Naive thymus-derived CD4-positive, alpha-beta T cell (primary cell): ENCODE data around the gene CPE. TPM values are rescaled to one million over a fixed set of nuclear protein-coding genes. Genes with fewer than 3 reads are reported as not detected.

Experiments used
- ATAC-seq: fragments of 150-1000 bp; cut with Tn5 transposase; 2 replicates; pipeline ENCODE4 v1.10.0; 2021; ENCODE audit warnings: mild to moderate bottlenecking, moderate library complexity
- CTCF ChIA-PET: fragments of 350-600 bp; sonication (Branson Sonifier 250); formaldehyde crosslinking; loops from one replicate; lab custom pipeline; 2021; ENCODE audit warnings: antibody characterized with exemption; lab: Charles Lee
- POLR2A ChIA-PET: fragments of 350-600 bp; sonication (Branson Sonifier 250); formaldehyde crosslinking; loops from one replicate; lab custom pipeline; 2021; ENCODE audit warnings: antibody characterized with exemption, inconsistent platforms; lab: Charles Lee
- DNase-seq, 9 donors: peaks; one replicate each; pipeline versions ENCODE4 v3.0.0 to v3.0.0-alpha.2; 2020 to 2022; ENCODE audit warnings: mixed read lengths in 1 of 9
- H3K27ac ChIP-seq: one replicate; pipeline ENCODE4 v1.7.0; 2013; ENCODE audit warnings: mild to moderate bottlenecking, low read depth, low read length, moderate library complexity
- H3K27me3 ChIP-seq, 2 donors: one replicate each; pipeline ENCODE4 v1.7.0; 2013; ENCODE audit warnings: low read length in 2 of 2, mild to moderate bottlenecking in 2 of 2, moderate library complexity in 2 of 2; ENCODE audit not compliant: control insufficient read depth in 2 of 2, insufficient read depth in 2 of 2
- H3K36me3 ChIP-seq, 3 experiments: 1 replicate in 2 of 3; 2 replicates in 1 of 3; pipeline ENCODE4 v1.7.0; 2013; ENCODE audit warnings: low read length in 3 of 3, mild to moderate bottlenecking in 3 of 3, moderate library complexity in 1 of 3; ENCODE audit not compliant: insufficient read depth in 3 of 3, control insufficient read depth in 2 of 3
- H3K4me1 ChIP-seq, 2 donors: one replicate each; pipeline ENCODE4 v1.7.0; 2013; ENCODE audit warnings: low read length in 2 of 2, mild to moderate bottlenecking in 2 of 2, moderate library complexity in 1 of 2; ENCODE audit not compliant: control insufficient read depth in 2 of 2, insufficient read depth in 2 of 2
- H3K4me3 ChIP-seq: 2 replicates; pipeline ENCODE4 v1.7.0; 2013; ENCODE audit warnings: mild to moderate bottlenecking, low read length
- H3K9me3 ChIP-seq, 3 experiments: 1 replicate in 2 of 3; 2 replicates in 1 of 3; pipeline ENCODE4 v1.7.0; 2013; ENCODE audit warnings: low read length in 3 of 3; ENCODE audit not compliant: control insufficient read depth in 2 of 3
- H3K27ac Mint-ChIP-seq, 9 donors: one replicate each; pipeline ENCODE4 v1.8.0; 2020 to 2022; ENCODE audit warnings: mixed read lengths in 9 of 9, mild to moderate bottlenecking in 8 of 9, moderate library complexity in 5 of 9, inconsistent platforms in 2 of 9
- H3K27me3 Mint-ChIP-seq, 5 donors: one replicate each; pipeline ENCODE4 v1.8.0; 2021 to 2022; ENCODE audit warnings: mixed read lengths in 5 of 5, mild to moderate bottlenecking in 1 of 5
- H3K36me3 Mint-ChIP-seq, 5 donors: one replicate each; pipeline ENCODE4 v1.8.0; 2020 to 2022; ENCODE audit warnings: mixed read lengths in 5 of 5, mild to moderate bottlenecking in 3 of 5, inconsistent platforms in 1 of 5
- H3K4me1 Mint-ChIP-seq, 7 donors: one replicate each; pipeline ENCODE4 v1.8.0; 2020 to 2022; ENCODE audit warnings: mixed read lengths in 7 of 7, mild to moderate bottlenecking in 3 of 7, inconsistent platforms in 1 of 7
- H3K4me3 Mint-ChIP-seq, 10 donors: one replicate each; pipeline ENCODE4 v1.8.0; 2020 to 2022; ENCODE audit warnings: mild to moderate bottlenecking in 10 of 10, mixed read lengths in 10 of 10, moderate library complexity in 6 of 10, inconsistent platforms in 2 of 10
- H3K9me3 Mint-ChIP-seq, 11 donors: one replicate each; pipeline ENCODE4 v1.8.0; 2020 to 2022; ENCODE audit warnings: mixed read lengths in 11 of 11, mild to moderate bottlenecking in 4 of 11, inconsistent platforms in 1 of 11, moderate library complexity in 1 of 11
- intact Hi-C, 2 donors: fragments of 100-400 bp; cut with micrococcal nuclease; formaldehyde crosslinking; loops; one replicate each; pipeline ENCODE4 v1.15.1; 2023
- polyA plus RNA-seq, 2 donors: library from polyadenylated mRNA; unstranded; fragments of 300-500 nt; fragmentation: Illumina TruSeq; gene quantifications; one replicate each; pipeline ENCODE4 v1.2.3, GENCODE V29; 2021
- total RNA-seq, 6 experiments: library from RNA in 5 of 6; stranded (reverse) in 5 of 6; gene quantifications; 1 replicate in 5 of 6; 2 replicates in 1 of 6; pipeline ENCODE4 v1.2.3 and lab custom pipeline; 2021 to 2026

CPE gene
- total and polyA plus RNA-seq, 7 experiments from 2014 or later, result 0.09 to 0.10 TPM; not detected in 5

DNA sequence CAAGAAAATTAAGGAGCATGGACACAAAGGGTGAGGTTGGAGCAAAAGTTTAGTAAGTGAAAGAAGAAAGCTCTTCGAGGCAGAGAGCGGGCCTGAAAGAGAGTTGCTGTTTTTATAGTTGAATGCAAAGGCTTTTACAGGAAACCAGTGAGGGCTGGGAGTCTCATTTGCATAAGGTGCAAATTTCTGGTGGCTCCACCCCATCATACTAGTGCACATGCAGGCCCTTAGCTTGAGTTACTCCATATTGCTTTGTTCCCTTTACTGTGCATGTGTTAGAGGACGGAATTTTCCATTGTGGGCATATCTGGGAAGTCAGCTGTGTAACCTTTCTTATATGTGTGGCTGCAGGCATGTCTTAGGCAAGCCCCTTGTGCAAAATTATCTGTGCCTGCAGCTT is 48.0 kb downstream of the CPE start:
- Histone ChIP-seq H3K4me3 (no peak overlapping the region), H3K9me3 (no peaks in the 10 kb centered on the region), H3K36me3 (no peaks in the 10 kb centered on the region), H3K27me3 (peaks cover 0 to 3% of the 10 kb centered on the region in 2 donors), H3K4me1 (no peaks in the 10 kb centered on the region), H3K27ac (no peak overlapping the region)
- Mint-ChIP-seq H3K4me3 (no peak overlapping the region), H3K27me3 (peaks cover 0 to 21% (median 5%) of the 10 kb centered on the region in 5 donors), H3K27ac (no peak overlapping the region), H3K36me3 (no peaks in the 10 kb centered on the region), H3K4me1 (no peaks in the 10 kb centered on the region), H3K9me3 (peaks cover 0 to 2% (median 0%) of the 10 kb centered on the region in 11 donors)
- ATAC-seq (no peak), DNase-seq (no peak)
- ChIA-PET POLR2A (no interaction called here), CTCF (interaction anchor here (0.6 kb wide), 1 partner anchor 135 kb away, joined by 3 read pairs; no protein-coding TSS in a partner anchor)
- intact Hi-C loops, result no loop called here

DNA sequence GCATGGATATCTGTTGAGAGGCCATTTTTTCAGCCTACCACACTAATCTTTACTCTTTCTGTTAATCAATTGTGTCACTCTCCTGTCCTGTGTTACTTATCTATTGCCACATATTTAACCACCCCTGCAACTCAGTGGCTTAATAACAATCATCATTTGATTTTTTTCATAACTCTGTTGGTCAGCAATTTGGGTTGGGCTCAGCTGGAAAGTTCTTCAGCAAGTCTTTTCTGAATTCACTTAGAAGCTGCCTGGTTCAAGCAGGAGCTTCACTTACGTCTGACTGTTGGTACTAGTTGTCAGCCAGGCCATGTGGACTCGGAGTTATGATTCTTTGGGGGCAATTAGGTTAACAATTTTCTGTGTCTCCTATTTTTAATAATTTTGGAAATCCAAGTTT is 50.1 kb downstream of the CPE start:
- H3K4me1 Mint-ChIP-seq, result no peaks in the 10 kb centered on the region
- H3K9me3 Mint-ChIP-seq, result peaks cover 0 to 3% (median 0%) of the 10 kb centered on the region in 11 donors
- peaks cover 0 to 3% of the 10 kb centered on the region in 2 donors for H3K27me3 ChIP-seq
- intact Hi-C loops, result no loop called here
- ATAC-seq, result no peak
- no peak for DNase-seq
- H3K27ac Mint-ChIP-seq, result no peak overlapping the region
- H3K27me3 Mint-ChIP-seq, result peaks cover 0 to 30% (median 8%) of the 10 kb centered on the region in 5 donors
- ChIA-PET POLR2A (no interaction called here), CTCF (no interaction called here)
- H3K36me3 Mint-ChIP-seq, result no peaks in the 10 kb centered on the region
- no peak overlapping the region for H3K4me3 Mint-ChIP-seq
- H3K4me1 ChIP-seq, result no peaks in the 10 kb centered on the region
- no peak overlapping the region for H3K4me3 ChIP-seq
- no peaks in the 10 kb centered on the region for H3K36me3 ChIP-seq
- H3K9me3 ChIP-seq, result no peaks in the 10 kb centered on the region
- no peak overlapping the region for H3K27ac ChIP-seq

DNA sequence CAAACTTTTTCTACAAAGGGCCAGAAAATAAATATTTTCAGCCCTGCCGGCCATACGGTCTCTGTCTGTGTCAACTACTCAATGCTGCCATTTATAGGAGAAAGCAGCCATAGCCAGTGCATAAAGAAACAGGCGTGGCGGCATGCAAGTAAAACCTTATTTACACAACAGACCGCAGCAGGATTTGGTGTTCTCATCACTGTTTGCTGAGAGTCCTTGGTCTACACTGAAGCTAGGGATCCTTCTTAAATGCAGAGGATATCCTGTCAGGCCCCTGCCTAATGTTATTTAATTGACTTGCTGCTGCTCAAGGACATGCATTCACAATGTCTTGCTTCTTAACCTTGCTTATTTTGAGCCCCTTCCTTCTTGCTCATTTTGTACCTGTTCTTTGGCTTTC is 54.7 kb downstream of the CPE start:
- ChIA-PET POLR2A (no interaction called here), CTCF (no interaction called here)
- ATAC-seq (no peak), DNase-seq (no peak)
- Histone ChIP-seq H3K9me3 (no peaks in the 10 kb centered on the region), H3K4me3 (no peak overlapping the region), H3K27me3 (peaks cover 0 to 1% of the 10 kb centered on the region in 2 donors), H3K4me1 (no peaks in the 10 kb centered on the region), H3K36me3 (no peaks in the 10 kb centered on the region), H3K27ac (no peak overlapping the region)
- Mint-ChIP-seq H3K4me1 (no peaks in the 10 kb centered on the region), H3K4me3 (no peak overlapping the region), H3K9me3 (peaks cover 0 to 3% (median 0%) of the 10 kb centered on the region in 11 donors), H3K27ac (no peak overlapping the region), H3K36me3 (no peaks in the 10 kb centered on the region), H3K27me3 (peaks cover 0 to 24% (median 3%) of the 10 kb centered on the region in 5 donors)
- intact Hi-C loops, result no loop called here

DNA sequence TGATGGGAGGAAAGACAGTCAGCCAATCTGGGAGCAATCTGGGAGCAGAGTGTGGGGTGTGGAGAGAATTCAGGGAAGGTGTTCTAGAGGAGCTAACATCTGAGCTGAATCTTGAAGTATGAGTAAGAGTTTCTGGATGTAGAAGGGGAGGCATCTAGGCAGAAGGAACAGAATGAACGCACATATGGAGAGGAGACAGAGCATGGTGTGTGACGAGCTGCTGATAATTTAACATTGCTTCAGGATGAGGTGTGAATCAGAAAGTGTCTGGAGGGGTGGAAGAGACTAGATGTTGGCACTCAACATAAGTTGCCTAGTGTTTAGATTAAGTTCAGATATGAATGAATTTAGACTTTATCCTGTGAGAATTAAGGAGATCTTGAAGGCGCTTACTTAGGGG is 58.9 kb downstream of the CPE start:
- Mint-ChIP-seq H3K27me3 (peaks cover 3 to 14% (median 5%) of the 10 kb centered on the region in 5 donors), H3K4me1 (no peaks in the 10 kb centered on the region), H3K36me3 (no peaks in the 10 kb centered on the region), H3K27ac (no peak overlapping the region), H3K4me3 (no peak overlapping the region), H3K9me3 (peaks cover 0 to 1% (median 0%) of the 10 kb centered on the region in 11 donors)
- Histone ChIP-seq H3K27ac (no peak overlapping the region), H3K27me3 (no peaks in the 10 kb centered on the region), H3K36me3 (no peaks in the 10 kb centered on the region), H3K9me3 (no peaks in the 10 kb centered on the region), H3K4me1 (no peaks in the 10 kb centered on the region), H3K4me3 (no peak overlapping the region)
- CTCF ChIA-PET, result no interaction called here
- intact Hi-C loops, result no loop called here
- POLR2A ChIA-PET, result no interaction called here
- ATAC-seq (no peak), DNase-seq (no peak)

DNA sequence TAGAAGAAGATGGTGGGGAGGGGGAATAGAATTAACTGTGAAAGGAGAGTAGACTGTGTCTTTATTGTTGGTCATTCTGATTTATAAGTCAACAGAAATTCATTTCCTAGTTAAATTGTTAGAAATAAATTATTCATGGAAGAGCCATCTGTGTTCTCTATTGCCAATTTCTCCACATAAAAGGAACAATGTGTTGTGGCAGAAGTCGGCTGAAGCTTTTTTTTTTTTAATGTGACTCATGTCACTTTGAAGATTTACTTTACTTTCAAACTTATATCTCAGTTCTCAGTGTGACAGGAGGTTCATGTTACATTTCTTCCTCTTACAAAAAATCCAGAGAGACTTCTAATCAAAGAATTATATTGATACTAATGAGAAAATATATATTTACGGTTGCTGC is 60.5 kb downstream of the CPE start:
- POLR2A ChIA-PET, result no interaction called here
- H3K4me1 Mint-ChIP-seq, result peaks cover 0 to 6% (median 5%) of the 10 kb centered on the region in 7 donors

DNA sequence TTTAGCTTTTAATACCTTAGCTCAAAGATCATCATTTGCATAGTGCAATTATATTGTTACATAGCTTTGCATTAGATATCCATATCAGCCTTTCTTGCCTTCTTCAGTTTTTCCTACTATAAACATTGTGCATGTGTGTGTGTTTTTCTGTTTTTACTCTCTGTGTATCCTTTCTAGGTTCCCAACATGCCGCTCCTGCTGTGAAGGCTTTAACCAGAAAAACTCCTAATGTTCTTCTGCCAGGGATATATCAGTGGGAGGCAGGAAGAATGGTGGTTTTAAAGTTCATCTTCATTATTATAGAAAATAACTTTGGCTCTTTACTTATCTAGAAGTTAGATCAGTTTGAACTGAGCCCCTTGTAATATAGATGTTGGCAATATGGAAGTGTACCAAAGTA is 61.2 kb downstream of the CPE start:
- ChIA-PET CTCF (interaction anchor here (1.4 kb wide), 1 partner anchor 309 kb away, joined by 4 read pairs; no protein-coding TSS in a partner anchor), POLR2A (no interaction called here)
- H3K27me3 ChIP-seq, result no peaks in the 10 kb centered on the region
- H3K4me3 ChIP-seq, result no peak overlapping the region
- H3K27ac ChIP-seq, result no peak overlapping the region
- H3K9me3 ChIP-seq, result no peaks in the 10 kb centered on the region
- no peak overlapping the region for H3K27ac Mint-ChIP-seq
- no peak for ATAC-seq
- H3K36me3 ChIP-seq, result no peaks in the 10 kb centered on the region
- no peaks in the 10 kb centered on the region for H3K9me3 Mint-ChIP-seq
- H3K27me3 Mint-ChIP-seq, result peaks cover 0 to 8% (median 5%) of the 10 kb centered on the region in 5 donors
- DNase-seq, result no peak
- peaks cover 0 to 6% (median 5%) of the 10 kb centered on the region in 7 donors for H3K4me1 Mint-ChIP-seq
- no peak overlapping the region for H3K4me3 Mint-ChIP-seq
- no peaks in the 10 kb centered on the region for H3K36me3 Mint-ChIP-seq
- intact Hi-C loops, result no loop called here
- H3K4me1 ChIP-seq, result no peaks in the 10 kb centered on the region

More for the DNA sequence above, 60.5 kb downstream of the CPE start:
- intact Hi-C loops, result no loop called here
- Mint-ChIP-seq H3K36me3 (no peaks in the 10 kb centered on the region), H3K27ac (no peak overlapping the region), H3K27me3 (peaks cover 0 to 8% (median 4%) of the 10 kb centered on the region in 5 donors), H3K9me3 (no peaks in the 10 kb centered on the region), H3K4me3 (no peak overlapping the region)
- Histone ChIP-seq H3K4me3 (no peak overlapping the region), H3K4me1 (no peaks in the 10 kb centered on the region), H3K36me3 (no peaks in the 10 kb centered on the region), H3K9me3 (no peaks in the 10 kb centered on the region), H3K27ac (no peak overlapping the region), H3K27me3 (no peaks in the 10 kb centered on the region)
- CTCF ChIA-PET, result interaction anchor here (1.4 kb wide), 1 partner anchor 308 kb away, joined by 4 read pairs; no protein-coding TSS in a partner anchor
- ATAC-seq (no peak), DNase-seq (no peak)

DNA sequence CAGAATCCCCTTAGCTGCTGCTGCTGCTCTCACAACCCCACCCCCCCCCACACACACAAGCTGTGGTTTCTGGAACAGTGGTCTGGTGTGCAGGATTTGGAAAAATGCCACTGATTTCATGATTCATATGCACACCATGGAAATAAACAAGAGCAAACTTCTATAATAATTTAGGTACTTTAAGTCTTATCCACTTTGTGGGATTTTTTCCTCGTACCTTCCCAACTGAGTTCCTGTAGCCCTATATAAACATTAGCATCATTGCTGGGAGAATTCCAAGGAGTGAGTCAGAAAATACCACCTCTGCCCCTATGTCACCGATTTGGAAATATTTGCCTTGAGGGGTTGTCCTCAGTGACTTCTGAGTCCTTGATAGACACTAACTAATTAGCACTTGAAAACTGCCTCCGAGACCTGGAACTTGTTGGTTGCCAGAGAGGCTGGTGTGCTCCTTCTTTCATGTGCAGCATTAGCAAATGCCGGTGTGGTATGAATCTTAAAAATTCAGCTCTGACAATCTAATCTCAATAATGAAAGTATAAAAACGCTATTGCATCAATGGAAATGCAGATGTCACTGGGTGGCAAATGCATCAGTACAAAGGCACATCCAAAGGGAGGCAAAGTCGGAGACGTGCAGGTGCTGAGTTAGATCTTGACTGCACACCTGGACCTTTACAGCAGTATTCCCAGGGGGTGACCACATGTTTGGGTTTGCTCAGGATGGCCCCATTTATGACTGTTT is 61.8 kb downstream of the CPE start:
- Mint-ChIP-seq H3K36me3 (no peaks in the 10 kb centered on the region), H3K9me3 (no peaks in the 10 kb centered on the region), H3K27ac (no peak overlapping the region), H3K4me3 (no peak overlapping the region), H3K4me1 (peaks cover 0 to 6% (median 5%) of the 10 kb centered on the region in 7 donors), H3K27me3 (peaks cover 0 to 8% (median 5%) of the 10 kb centered on the region in 5 donors)
- Histone ChIP-seq H3K27ac (no peak overlapping the region), H3K27me3 (no peaks in the 10 kb centered on the region), H3K4me3 (no peak overlapping the region), H3K36me3 (no peaks in the 10 kb centered on the region), H3K4me1 (no peaks in the 10 kb centered on the region), H3K9me3 (no peaks in the 10 kb centered on the region)
- DNase-seq, result no peak
- POLR2A ChIA-PET, result no interaction called here
- CTCF ChIA-PET, result no interaction called here
- intact Hi-C loops, result no loop called here
- no peak for ATAC-seq
